ENCODE results near the gene KRTAP4-3.

Gene KRTAP4-3

DNA sequence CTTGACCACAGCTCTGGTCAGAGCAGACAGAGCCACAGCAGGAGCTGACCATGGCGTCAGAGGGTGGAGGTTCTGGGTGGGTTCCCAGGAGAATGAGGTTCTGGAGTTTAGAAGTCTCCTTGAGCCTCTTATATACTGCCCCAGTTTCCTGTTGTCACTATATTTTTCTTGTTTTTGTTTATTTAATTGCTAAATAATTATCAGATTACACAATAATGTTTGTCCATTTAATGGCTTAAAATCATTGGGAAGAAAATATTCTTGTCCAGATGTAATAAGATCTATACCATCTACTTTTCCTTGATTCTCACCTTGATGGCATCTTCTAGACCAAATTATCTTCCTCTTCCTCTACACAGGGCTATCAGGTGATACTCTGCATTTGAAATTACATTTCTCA is at the start of gene KRTAP4-3:
Gene KRTAP4-3 (minus strand): TSS at position 101 of the 400 bp plus-strand sequence. CDS start 49 bp downstream, at position 52.
- no peaks in the 10 kb centered on the region for H3K4me1 ChIP-seq (ENCODE audit: control insufficient read depth in 1 of 2, insufficient read depth in 1 of 2, low read depth in 1 of 2, low read length in 1 of 2)

DNA sequence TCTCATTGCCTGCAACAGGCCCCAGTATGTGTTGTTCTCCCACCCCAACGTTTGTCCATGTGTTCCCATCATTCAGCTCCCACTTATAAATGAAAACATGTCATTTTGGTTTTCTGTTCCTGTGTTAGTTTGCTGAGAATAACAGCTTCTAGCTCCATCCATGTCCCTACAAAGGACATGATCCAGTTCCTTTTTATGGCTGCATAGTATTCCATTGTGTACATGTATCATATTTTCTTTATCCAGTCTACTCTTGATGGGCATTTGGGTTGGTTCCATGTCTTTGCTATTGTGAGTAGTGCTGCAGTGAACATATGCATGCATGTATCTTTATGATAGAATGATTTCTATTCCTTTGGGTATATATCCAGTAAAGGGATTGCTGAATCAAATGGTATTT is 47.7 kb upstream of the KRTAP4-3 start:
- Histone ChIP-seq H3K9me3 (no peaks in the 10 kb centered on the region), H3K36me3 (no peaks in the 10 kb centered on the region), H3K27me3 (peaks cover 23% of the 10 kb centered on the region), H3K27ac (no peak overlapping the region), H3K4me3 (ENCODE audit: low read depth in 1 of 2, low read length in 1 of 2) (no peak overlapping the region), H3K4me1 (ENCODE audit: control insufficient read depth in 1 of 2, insufficient read depth in 1 of 2, low read depth in 1 of 2, low read length in 1 of 2) (no peaks in the 10 kb centered on the region)
- TF ChIP-seq, protein P1, sequence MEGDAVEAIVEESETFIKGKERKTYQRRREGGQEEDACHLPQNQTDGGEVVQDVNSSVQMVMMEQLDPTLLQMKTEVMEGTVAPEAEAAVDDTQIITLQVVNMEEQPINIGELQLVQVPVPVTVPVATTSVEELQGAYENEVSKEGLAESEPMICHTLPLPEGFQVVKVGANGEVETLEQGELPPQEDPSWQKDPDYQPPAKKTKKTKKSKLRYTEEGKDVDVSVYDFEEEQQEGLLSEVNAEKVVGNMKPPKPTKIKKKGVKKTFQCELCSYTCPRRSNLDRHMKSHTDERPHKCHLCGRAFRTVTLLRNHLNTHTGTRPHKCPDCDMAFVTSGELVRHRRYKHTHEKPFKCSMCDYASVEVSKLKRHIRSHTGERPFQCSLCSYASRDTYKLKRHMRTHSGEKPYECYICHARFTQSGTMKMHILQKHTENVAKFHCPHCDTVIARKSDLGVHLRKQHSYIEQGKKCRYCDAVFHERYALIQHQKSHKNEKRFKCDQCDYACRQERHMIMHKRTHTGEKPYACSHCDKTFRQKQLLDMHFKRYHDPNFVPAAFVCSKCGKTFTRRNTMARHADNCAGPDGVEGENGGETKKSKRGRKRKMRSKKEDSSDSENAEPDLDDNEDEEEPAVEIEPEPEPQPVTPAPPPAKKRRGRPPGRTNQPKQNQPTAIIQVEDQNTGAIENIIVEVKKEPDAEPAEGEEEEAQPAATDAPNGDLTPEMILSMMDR (IDR thresholded peaks at IDR 0.05), result no peak

More for the DNA sequence above, at the start of gene KRTAP4-3:
- Histone ChIP-seq H3K36me3 (no peaks in the 10 kb centered on the region), H3K4me3 (ENCODE audit: low read depth in 1 of 2, low read length in 1 of 2) (no peak within 1 kb of the TSS), H3K9me3 (no peaks in the 10 kb centered on the region), H3K27me3 (peaks cover 9% of the 10 kb centered on the region), H3K27ac (no peak within 1 kb of the TSS)
- TF ChIP-seq, protein P1 (IDR thresholded peaks at IDR 0.05), result no peak

DNA sequence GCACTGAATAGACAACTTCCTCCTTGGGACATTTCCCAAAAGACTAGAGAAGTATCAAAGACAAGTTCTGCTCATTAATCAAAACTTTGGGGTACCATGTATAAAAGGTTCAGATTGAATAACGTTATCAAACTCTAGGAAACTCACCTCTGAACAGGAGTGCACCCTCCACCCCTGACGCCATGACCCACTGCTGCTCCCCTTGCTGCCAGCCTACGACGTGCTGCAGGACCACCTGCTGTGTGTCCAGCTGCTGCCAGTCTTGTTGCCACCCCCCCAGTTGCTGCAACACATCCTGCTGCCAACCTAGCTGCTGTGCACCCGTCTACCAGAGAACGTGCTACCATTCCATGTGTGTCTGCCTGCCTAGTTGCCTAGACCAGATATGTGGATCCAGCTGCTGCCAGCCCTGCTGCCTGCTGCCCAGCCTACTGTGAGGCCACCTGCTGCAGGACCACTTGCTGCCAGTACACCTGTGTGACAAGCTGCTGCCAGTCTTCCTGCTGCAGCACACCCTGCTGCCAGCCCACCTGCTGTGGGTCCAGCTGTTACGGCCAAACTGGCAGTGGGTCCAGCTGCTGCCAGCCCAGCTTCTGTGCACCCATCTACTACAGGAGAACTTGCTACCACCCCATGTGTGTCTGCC is 44.6 kb upstream of the KRTAP4-3 start:
- TF ChIP-seq, protein P1 (IDR thresholded peaks at IDR 0.05), result no peak
- Histone ChIP-seq H3K36me3 (no peaks in the 10 kb centered on the region), H3K4me1 (ENCODE audit: control insufficient read depth in 1 of 2, insufficient read depth in 1 of 2, low read depth in 1 of 2, low read length in 1 of 2) (no peaks in the 10 kb centered on the region)

DNA sequence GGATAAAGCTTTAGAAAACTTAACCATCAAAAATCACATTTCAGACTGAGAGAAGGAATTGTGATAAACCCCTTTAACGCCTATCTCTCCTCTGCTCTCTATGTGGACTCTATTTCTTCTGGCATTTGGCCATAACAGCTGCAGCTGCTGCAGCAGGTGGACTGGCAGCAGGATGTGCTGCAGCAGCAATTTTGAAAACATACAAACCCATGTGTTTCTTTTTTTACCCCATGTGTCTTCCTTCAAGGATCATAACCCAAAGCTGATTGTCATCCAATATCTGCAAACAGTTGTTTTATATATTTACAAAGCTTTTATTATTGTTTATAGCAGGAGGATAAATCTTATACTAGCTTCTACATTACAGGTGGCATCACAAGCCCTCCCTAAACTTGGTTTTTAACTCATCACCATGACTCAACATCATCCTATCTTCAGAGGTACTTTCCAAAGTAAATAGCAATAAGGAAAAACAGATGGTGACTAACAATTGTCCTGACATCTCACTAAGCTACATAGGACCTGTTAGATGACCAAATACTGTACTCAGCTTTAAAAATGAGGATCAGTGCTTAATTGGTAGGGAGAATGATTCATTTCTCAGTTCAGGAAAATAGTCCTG is 43.9 kb upstream of the KRTAP4-3 start:
- Histone ChIP-seq H3K4me1 (ENCODE audit: control insufficient read depth in 1 of 2, insufficient read depth in 1 of 2, low read depth in 1 of 2, low read length in 1 of 2) (no peaks in the 10 kb centered on the region), H3K4me3 (ENCODE audit: low read depth in 1 of 2, low read length in 1 of 2) (no peak overlapping the region), H3K9me3 (no peaks in the 10 kb centered on the region)

More for the DNA sequence above, 44.6 kb upstream of the KRTAP4-3 start:
- Histone ChIP-seq H3K4me3 (ENCODE audit: low read depth in 1 of 2, low read length in 1 of 2) (no peak overlapping the region), H3K9me3 (no peaks in the 10 kb centered on the region), H3K27me3 (peaks cover 43% of the 10 kb centered on the region), H3K27ac (no peak overlapping the region)

DNA sequence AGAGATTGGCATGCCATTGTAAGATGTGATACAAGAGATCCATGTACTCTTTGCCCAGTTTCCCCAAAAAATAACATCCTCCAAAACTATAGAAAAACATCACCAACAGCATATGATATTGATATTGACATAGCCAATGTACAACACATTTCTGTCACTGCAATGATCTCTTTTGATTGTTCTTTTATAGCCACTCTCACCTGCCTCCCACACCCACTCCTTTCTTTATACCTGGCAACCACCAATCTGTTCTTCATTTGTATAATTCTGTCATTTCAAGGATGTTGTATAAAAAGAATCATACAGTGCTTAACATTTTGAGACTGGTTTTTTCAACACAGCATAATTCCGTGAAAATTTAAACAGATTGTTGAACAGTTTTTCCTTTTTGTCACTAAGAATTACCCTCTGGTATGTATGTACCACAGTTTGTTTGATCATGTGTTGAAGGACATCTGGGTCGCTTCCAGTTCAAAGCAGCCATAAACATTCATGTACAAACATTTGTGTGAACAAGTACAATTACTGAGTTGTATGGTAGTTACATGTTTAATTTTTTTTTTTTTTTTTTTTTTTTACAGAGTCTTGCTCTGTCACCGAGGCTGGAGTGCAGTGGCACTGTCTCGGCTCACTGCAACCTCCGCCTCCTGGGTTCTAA is 31.5 kb upstream of the KRTAP4-3 start:
- Histone ChIP-seq H3K36me3 (no peaks in the 10 kb centered on the region), H3K9me3 (no peaks in the 10 kb centered on the region), H3K27me3 (no peaks in the 10 kb centered on the region), H3K27ac (no peak overlapping the region), H3K4me3 (ENCODE audit: low read depth in 1 of 2, low read length in 1 of 2) (no peak overlapping the region), H3K4me1 (ENCODE audit: control insufficient read depth in 1 of 2, insufficient read depth in 1 of 2, low read depth in 1 of 2, low read length in 1 of 2) (no peaks in the 10 kb centered on the region)
- TF ChIP-seq, protein P1 (IDR thresholded peaks at IDR 0.05), result no peak

More for the DNA sequence above, 43.9 kb upstream of the KRTAP4-3 start:
- no peak overlapping the region for H3K27ac ChIP-seq
- TF ChIP-seq, protein P1 (IDR thresholded peaks at IDR 0.05), result no peak
- no peaks in the 10 kb centered on the region for H3K36me3 ChIP-seq
- H3K27me3 ChIP-seq, result peaks cover 49% of the 10 kb centered on the region

Measured in neutrophil (primary cell).